Cardiac fibroblast (primary cell): ENCODE results near the gene HERPUD2.

Source experiments
- DNase-seq, 2 donors: peaks; one replicate each; pipeline versions ENCODE4 v3.0.0 to v3.0.0-alpha.2; 2010; ENCODE audit warnings: low read depth in 2 of 2
- H3K4me3 ChIP-seq, 2 donors: replicated peaks in 1 of 2; 1 replicate in 1 of 2; 2 replicates in 1 of 2; pipeline ENCODE4 v1.5.1; 2011; ENCODE audit warnings: low read depth in 2 of 2, low read length in 2 of 2, mild to moderate bottlenecking in 2 of 2, moderate library complexity in 1 of 2
- CTCF ChIP-seq: IDR thresholded peaks from one replicate; pipeline ENCODE4 v1.5.1; 2011; ENCODE audit warnings: low read depth, mild to moderate bottlenecking, low read length, inconsistent platforms

HERPUD2 gene

DNA sequence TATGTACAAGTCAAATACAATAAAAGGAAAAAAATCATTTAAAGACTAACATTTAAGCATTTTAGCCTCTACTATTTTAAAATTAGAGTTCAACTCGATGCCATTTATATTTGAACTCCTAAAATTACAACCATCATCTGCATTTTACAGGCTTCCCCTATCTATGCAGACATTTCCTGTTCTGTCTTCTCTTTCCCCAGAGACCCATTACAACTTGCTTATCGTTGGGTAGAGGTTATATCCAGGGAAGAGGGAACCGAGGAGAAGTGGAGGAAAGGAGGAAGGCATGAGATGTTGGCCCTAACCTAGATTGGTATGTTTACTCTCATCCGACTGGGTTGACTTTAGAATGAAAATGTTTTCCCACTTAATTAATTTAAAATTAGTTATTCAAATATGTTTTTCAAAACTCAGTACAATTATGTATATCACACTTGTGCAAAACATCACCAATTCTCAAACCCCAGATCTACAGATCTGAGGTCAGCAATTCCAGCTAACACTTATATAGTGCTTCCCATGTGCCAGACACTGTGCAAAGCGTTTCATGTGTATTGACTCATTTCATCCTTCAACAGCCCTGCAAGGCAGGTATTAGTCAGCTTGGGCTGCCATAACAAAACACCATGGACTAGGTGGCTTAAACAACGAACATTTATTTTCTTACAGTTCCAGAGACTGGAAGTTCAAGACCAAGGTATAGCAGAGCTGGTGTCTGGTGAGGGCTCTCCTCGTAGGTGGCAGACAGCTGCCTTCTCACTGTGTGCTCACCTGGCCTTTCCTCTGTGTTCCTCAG, 27.3 kb upstream of the HERPUD2 start:
- no peak for TF ChIP-seq CTCF
- no peak for DNase-seq
- no peak overlapping the region for H3K4me3 ChIP-seq

DNA sequence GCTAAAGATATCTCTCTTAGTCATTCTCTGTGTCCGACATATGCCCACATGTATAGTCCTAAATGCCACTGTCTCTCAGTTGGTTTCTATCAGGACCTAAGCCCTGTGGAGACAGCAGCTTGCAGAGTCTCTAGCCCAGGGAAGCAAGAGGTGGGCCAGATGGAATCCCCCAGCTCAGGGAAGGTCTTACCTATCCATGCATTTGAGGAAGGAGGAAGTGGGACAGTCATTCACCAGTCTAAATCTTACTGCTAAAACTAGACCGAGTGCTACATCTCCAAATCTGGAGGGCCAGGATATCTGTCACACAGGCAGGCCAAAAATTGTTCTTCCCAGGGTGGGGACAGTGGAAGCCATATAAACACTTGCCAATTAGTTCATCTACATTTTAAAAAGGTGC, 26.4 kb upstream of the HERPUD2 start:
- no peak for DNase-seq
- no peak overlapping the region for H3K4me3 ChIP-seq
- TF ChIP-seq CTCF = no peak

GRCh38 chr7:35720849-35721248, 25.9 kb upstream of the HERPUD2 start:
- DNase-seq = no peak
- TF ChIP-seq CTCF = no peak
- no peak overlapping the region for H3K4me3 ChIP-seq

DNA sequence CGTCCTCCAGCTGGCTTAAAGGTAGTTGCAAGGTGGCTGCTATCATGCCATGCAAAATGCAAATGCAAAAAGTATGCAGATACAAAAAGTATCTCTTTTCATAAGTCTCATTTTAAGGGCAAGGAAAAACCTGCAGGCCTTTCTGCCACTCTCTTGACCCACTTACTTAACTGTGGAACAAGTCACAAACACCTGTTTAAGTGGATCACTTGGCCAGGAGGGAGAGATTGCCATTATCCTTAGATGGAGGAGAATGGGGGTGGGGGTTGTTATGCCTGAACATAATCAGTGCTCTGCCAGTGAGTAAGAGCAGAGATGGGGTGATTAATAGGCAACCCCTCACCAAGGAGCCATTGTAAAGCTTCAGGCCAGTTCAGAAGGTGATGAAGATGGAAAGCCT, 25.1 kb upstream of the HERPUD2 start:
- H3K4me3 ChIP-seq = no peak overlapping the region
- no peak for DNase-seq
- no peak for TF ChIP-seq CTCF

DNA sequence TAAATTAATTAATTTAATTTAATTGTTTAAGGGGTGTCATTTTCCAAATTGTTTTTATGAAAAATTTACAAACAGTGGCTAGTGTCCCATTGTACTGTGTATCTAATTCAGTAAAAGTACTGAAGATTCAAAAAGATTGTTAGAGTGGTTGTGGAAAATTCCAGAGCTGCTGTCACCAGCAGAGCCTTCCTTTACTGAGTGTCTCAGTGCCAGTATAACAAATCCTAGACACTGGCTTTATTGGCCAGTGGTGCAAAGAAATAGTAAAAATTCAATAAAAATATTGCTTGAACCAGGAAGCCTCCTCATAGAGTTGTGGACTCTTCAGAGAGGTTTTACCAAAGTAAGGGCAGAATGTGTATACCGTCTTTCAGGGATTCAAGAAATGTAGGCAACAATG, 23.1 kb upstream of the HERPUD2 start:
- H3K4me3 ChIP-seq = no peak overlapping the region
- no peak for TF ChIP-seq CTCF
- no peak for DNase-seq

DNA sequence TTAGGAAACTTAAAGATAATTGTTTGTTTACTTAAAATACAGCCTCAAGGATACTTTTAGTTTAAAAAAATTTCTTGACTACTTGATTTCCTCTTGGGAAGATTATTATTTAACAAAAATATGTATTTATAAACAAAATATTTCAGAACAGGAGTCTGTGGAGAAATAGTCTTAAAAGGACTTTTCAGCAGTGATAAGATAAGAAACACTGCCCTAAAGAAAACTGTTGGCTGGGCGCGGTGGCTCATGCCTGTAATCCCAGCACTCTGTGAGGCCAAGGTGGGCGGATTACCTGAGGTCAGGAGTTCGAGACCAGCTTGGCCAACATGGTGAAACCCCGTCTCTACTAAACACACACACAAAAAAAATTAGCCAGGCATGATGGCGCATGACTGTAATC, 22.6 kb upstream of the HERPUD2 start:
- H3K4me3 ChIP-seq = no peak overlapping the region
- no peak for TF ChIP-seq CTCF
- no peak for DNase-seq

- no peak for TF ChIP-seq CTCF
- DNase-seq = no peak
- no peak overlapping the region for H3K4me3 ChIP-seq
Measured at GRCh38 chr7:35717013-35717412, 22.1 kb upstream of the HERPUD2 start.
